GM06990 (cell line): ENCODE data around the gene FRMD4A.

ENCODE experiments used
- DNase-seq: peaks from one replicate; pipeline ENCODE4 v3.0.0-alpha.2; 2011; ENCODE audit not compliant: insufficient read length; ENCODE audit errors: extremely low read depth
- H3K27me3 ChIP-seq: replicated peaks from 2 replicates; pipeline ENCODE4 v1.6.0; 2011; ENCODE audit warnings: low read length; ENCODE audit not compliant: control insufficient read depth, insufficient read depth
- H3K36me3 ChIP-seq: 2 replicates; pipeline ENCODE4 v1.5.1; 2011; ENCODE audit warnings: low read length; ENCODE audit not compliant: control insufficient read depth, insufficient read depth
- H3K4me3 ChIP-seq: replicated peaks from 2 replicates; pipeline ENCODE4 v1.5.1; 2011; ENCODE audit warnings: low read depth, mild to moderate bottlenecking, control low read depth, low read length
- TF ChIP-seq, protein P1 (sequence below): IDR thresholded peaks from 2 replicates; pipeline ENCODE4 v1.5.1; 2011; ENCODE audit warnings: low read length, control low read depth, mild to moderate bottlenecking, inconsistent platforms; ENCODE audit not compliant: insufficient read depth, poor library complexity, severe bottlenecking

FRMD4A gene

GRCh38 chr10:13761490-13762091, 569.1 kb downstream of the FRMD4A start:
- TF ChIP-seq, protein P1, sequence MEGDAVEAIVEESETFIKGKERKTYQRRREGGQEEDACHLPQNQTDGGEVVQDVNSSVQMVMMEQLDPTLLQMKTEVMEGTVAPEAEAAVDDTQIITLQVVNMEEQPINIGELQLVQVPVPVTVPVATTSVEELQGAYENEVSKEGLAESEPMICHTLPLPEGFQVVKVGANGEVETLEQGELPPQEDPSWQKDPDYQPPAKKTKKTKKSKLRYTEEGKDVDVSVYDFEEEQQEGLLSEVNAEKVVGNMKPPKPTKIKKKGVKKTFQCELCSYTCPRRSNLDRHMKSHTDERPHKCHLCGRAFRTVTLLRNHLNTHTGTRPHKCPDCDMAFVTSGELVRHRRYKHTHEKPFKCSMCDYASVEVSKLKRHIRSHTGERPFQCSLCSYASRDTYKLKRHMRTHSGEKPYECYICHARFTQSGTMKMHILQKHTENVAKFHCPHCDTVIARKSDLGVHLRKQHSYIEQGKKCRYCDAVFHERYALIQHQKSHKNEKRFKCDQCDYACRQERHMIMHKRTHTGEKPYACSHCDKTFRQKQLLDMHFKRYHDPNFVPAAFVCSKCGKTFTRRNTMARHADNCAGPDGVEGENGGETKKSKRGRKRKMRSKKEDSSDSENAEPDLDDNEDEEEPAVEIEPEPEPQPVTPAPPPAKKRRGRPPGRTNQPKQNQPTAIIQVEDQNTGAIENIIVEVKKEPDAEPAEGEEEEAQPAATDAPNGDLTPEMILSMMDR: no peak
- Histone ChIP-seq H3K36me3 (no peaks in the 10 kb centered on the region), H3K27me3 (no peaks in the 10 kb centered on the region), H3K4me3 (no peak overlapping the region)
- DNase-seq: no peak

- DNase-seq: no peak
- TF ChIP-seq, protein P1: no peak
- Histone ChIP-seq H3K27me3 (no peaks in the 10 kb centered on the region), H3K4me3 (no peak overlapping the region), H3K36me3 (no peaks in the 10 kb centered on the region)
These were observed 571.6 kb downstream of the FRMD4A start for GRCh38 chr10:13759168-13759567.

DNA sequence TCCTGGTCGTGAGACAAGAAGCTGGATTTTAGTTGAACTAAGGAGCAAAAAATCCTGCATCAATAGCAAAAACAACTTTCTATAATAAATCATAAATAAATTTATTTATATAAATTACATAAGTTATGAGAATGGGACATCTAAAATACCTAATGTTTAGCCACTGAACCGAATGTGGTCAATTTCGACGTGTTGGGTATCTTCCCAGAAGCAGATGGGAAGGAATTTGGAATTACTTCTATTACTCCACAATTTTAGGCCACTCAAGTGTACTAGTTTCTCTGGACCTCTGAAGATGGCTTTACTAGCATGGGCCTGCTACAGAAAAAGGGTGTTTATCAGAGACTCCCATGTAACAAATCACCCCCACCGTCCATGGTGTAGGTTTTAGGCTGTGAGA, 572.0 kb downstream of the FRMD4A start:
- H3K4me3 ChIP-seq: no peak overlapping the region
- DNase-seq: no peak
- TF ChIP-seq, protein P1: no peak

GRCh38 chr10:13758312-13758711, 572.4 kb downstream of the FRMD4A start:
- no peaks in the 10 kb centered on the region for H3K27me3 ChIP-seq
- H3K4me3 ChIP-seq: no peak overlapping the region
- H3K36me3 ChIP-seq: no peaks in the 10 kb centered on the region
- DNase-seq: peak; percentile 36
- TF ChIP-seq, protein P1: no peak

More for the DNA sequence above, 572.0 kb downstream of the FRMD4A start:
- Histone ChIP-seq H3K27me3 (no peaks in the 10 kb centered on the region), H3K36me3 (no peaks in the 10 kb centered on the region)

- Histone ChIP-seq H3K4me3 (no peak overlapping the region), H3K27me3 (no peaks in the 10 kb centered on the region), H3K36me3 (no peaks in the 10 kb centered on the region)
- TF ChIP-seq, protein P1: no peak
- DNase-seq: no peak
These were observed 576.4 kb downstream of the FRMD4A start for GRCh38 chr10:13754277-13754676.

DNA sequence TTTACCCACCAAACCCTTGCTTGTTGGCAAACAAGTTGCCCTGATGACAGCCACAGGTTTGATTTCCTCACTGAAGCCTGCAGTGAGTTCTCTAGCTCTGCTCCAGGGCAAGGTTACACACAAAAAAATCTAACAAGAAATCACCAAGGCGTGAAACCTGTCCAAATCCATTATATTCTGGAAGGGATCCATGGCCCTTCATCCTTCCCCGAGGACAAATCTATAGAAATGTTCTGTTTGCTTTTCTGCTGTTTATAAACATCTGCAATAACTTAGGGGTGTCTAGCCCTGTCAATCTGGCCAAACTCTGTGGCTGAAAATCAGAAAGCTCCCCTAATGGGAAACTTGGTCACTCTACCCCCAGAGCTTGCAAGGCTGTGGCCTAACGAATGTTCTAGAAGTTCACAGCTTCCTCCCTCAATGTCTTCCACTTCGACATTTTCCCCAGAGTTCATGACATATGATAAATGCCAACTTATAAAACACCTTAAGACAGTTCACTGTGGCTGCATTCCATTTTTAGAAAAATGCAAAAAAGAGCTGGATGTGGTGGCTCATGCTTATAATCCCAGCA, 579.4 kb downstream of the FRMD4A start:
- no peak overlapping the region for H3K4me3 ChIP-seq
- H3K36me3 ChIP-seq: no peaks in the 10 kb centered on the region
- no peaks in the 10 kb centered on the region for H3K27me3 ChIP-seq
- DNase-seq: peak; percentile 50
- TF ChIP-seq, protein P1: no peak
